ENCODE measurements around the gene COQ10A. TPM values are rescaled to one million over a fixed set of nuclear protein-coding genes. Genes with fewer than 3 reads are reported as not detected.

The COQ10A gene
- total RNA-seq, 6 experiments from 2014 or later, result 5.5 to 25.1 (median 13.0) TPM

DNA sequence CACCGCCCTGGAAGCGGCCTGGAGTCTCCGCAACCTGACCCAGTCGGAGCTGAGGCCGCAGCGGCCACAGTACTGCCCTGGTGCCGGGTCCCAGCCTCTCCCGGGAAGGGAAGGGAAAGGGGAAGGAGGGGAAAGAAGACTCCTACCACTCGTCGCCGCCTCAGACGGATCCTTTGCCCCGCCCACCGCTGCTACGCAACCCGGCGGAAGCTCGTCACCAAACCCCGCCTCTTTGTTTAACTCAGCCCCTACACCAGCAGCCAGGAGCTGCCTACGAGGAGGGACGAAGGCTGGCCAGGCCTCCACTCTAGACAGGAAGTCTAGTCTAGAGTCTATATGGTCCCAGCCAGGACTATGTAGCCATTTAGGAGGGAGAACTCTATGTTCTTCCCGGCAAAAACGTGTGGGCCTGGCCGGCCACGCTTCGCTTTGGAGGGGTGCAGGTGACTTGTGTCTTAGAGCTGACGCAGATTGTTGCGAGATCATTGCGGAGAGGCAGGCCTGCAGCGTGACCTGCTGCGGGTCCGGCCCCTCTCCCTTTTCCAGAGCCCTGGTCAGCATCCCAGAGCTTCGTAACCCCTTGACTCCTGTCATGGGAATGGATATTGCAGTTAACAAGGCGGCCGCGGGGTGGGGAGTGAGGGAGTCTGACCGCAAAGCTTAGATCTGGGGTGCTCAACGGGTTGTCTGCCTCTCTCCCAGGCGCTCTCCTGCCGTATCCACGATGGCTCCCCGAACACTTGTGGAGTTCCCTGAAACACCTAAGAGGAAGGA is 44.8 kb upstream of the COQ10A start, which contains the start of gene RNF41:
RNF41 (minus strand) TSS at position 166 of the 774 bp plus-strand sequence. CDS start 7,875 bp downstream, outside the sequence.
- TF ChIP-seq, protein P1, sequence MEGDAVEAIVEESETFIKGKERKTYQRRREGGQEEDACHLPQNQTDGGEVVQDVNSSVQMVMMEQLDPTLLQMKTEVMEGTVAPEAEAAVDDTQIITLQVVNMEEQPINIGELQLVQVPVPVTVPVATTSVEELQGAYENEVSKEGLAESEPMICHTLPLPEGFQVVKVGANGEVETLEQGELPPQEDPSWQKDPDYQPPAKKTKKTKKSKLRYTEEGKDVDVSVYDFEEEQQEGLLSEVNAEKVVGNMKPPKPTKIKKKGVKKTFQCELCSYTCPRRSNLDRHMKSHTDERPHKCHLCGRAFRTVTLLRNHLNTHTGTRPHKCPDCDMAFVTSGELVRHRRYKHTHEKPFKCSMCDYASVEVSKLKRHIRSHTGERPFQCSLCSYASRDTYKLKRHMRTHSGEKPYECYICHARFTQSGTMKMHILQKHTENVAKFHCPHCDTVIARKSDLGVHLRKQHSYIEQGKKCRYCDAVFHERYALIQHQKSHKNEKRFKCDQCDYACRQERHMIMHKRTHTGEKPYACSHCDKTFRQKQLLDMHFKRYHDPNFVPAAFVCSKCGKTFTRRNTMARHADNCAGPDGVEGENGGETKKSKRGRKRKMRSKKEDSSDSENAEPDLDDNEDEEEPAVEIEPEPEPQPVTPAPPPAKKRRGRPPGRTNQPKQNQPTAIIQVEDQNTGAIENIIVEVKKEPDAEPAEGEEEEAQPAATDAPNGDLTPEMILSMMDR (IDR thresholded peaks at IDR 0.05), result peak in 2 of 4 donors; percentile 2 to 10
- peak; percentile 96 for TF ChIP-seq POLR2A (IDR thresholded peaks at IDR 0.05)
- Histone ChIP-seq H3K9me3 (no peaks in the 10 kb centered on the region), H3K4me3 (peak within 1 kb of the TSS; percentile 49 to 78 (median 55)), H3K27ac (peak within 1 kb of the TSS; percentile 91 to 97 (median 91)), H3K36me3 (no peaks in the 10 kb centered on the region), H3K4me1 (peaks cover 0 to 24% (median 7%) of the 10 kb centered on the region in 4 donors), H3K27me3 (no peaks in the 10 kb centered on the region)
- 0% methylated on average over 17 of the region's 42 CpGs for WGBS (ENCODE audit: insufficient coverage, low coverage, low lambda C conversion rate, missing lambda C conversion rate)
- ATAC-seq (peak; percentile 86 to 93 (median 88)), DNase-seq (peak; percentile 96 to 98 (median 98))
- intact Hi-C loops (cut with DNase I), result no loop called here

DNA sequence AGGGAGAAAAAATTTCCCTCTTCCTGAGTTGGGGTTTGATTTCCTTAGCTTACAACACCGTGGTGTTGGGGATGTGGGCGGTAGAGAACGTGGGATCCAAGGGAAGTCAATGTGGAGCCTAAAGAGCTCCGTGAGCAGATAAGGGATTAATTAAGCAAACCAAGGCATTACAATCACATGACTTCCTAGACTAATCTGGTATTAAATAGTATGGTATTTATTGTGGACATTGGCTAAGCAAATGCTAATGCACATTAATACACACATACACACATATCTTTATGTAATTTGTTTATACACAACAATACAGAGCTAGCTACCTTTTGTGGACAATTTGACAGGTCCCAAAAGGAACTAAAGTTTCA is 44.2 kb upstream of the COQ10A start:
- peak overlapping the region; percentile 91 to 97 (median 91) for H3K27ac ChIP-seq
- 0% methylated on average over 4 of the region's 4 CpGs for WGBS (ENCODE audit: insufficient coverage, low coverage, low lambda C conversion rate, missing lambda C conversion rate)
- TF ChIP-seq, protein P1 (IDR thresholded peaks at IDR 0.05), result no peak
- TF ChIP-seq POLR2A (IDR thresholded peaks at IDR 0.05), result no peak
- DNase-seq (no peak), ATAC-seq (no peak)
- intact Hi-C loops (cut with DNase I), result no loop called here
- peak overlapping the region; percentile 49 to 78 (median 55) for H3K4me3 ChIP-seq
- H3K36me3 ChIP-seq, result no peaks in the 10 kb centered on the region
- H3K27me3 ChIP-seq, result no peaks in the 10 kb centered on the region
- no peaks in the 10 kb centered on the region for H3K9me3 ChIP-seq
- peaks cover 0 to 24% (median 7%) of the 10 kb centered on the region in 4 donors for H3K4me1 ChIP-seq

DNA sequence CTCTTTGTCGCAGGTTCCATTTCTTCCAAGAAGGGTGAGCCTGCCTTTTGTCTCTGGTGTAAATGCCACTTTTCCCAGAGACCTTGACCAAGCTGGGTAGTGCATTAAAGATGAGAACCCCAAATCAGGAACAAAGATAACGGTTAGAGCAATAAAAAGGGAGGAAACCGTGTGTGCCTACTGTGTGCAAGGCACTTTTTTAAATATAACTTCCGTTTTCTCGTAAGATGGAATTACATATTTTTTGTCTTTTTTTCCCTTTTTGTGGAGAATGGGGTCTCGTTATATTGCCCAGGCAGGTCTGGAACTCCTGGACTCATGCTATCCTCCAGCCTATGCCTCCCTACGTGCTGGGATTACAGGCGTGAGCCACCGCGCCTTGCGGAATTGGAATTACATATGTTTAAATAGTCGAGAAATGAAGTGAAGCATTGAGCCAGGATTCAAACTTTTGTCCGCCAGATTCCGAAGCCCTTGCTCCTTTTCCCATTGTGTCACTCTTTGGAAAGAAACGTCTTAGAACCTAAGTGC is 43.1 kb upstream of the COQ10A start:
- no peak for ATAC-seq
- WGBS (ENCODE audit: insufficient coverage, low coverage, low lambda C conversion rate, missing lambda C conversion rate), result 24% methylated on average over 14 of the region's 15 CpGs
- Histone ChIP-seq H3K27me3 (no peaks in the 10 kb centered on the region), H3K4me1 (peaks cover 0 to 24% (median 7%) of the 10 kb centered on the region in 4 donors), H3K27ac (peak overlapping the region; percentile 58 to 97 (median 91)), H3K9me3 (no peaks in the 10 kb centered on the region), H3K36me3 (no peaks in the 10 kb centered on the region), H3K4me3 (peak overlapping the region; percentile 65 to 78 (median 72))
- intact Hi-C loops (cut with DNase I), result no loop called here
- no peak for TF ChIP-seq POLR2A (IDR thresholded peaks at IDR 0.05)
- DNase-seq, result no peak

DNA sequence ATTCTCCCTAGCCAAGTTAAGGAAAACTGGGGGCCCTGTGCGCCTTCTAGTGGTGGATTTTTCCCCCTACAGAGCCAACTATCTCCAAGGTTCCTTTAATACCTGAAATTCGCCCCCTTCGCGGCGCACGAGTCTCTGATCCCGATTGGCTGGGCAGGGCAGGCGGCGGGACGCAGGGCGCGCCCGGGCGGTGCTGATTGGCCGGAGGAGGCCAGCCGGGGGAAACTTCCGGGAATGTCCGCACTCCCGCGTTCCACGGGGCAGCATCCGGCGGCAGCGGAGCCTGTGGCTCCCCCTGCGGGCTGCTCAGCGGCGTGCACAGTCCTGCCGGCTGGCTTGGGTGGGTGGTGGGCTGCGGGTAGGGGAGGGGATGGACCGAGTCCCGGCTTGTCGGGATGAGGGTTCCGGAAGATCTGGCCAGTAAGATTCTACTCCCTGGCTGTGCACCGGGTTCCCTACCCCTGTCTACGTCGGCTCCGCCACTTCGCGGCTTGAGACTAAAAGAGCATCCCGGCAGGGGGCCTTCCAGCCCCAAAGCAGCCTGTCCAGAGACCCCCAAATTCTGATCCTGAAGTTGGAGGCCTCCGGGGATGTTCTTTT is 42.5 kb upstream of the COQ10A start, which contains the start of gene NABP2:
NABP2 (plus strand) TSS at position 241 of the 600 bp plus-strand sequence. CDS start 515 bp downstream, outside the sequence.
- Histone ChIP-seq H3K36me3 (no peaks in the 10 kb centered on the region), H3K27me3 (no peaks in the 10 kb centered on the region), H3K27ac (peak within 1 kb of the TSS; percentile 58 to 97 (median 91)), H3K4me1 (peaks cover 0 to 24% (median 7%) of the 10 kb centered on the region in 4 donors), H3K9me3 (no peaks in the 10 kb centered on the region), H3K4me3 (peak within 1 kb of the TSS; percentile 65 to 78 (median 72))
- WGBS (ENCODE audit: insufficient coverage, low coverage, low lambda C conversion rate, missing lambda C conversion rate), result 0% methylated on average over 17 of the region's 41 CpGs
- TF ChIP-seq, protein P1 (IDR thresholded peaks at IDR 0.05), result peak; percentile 82 to 94 (median 87)
- peak; percentile 46 for TF ChIP-seq POLR2A (IDR thresholded peaks at IDR 0.05)
- intact Hi-C loops (cut with DNase I), result no loop called here
- peak; percentile 83 to 91 (median 88) for ATAC-seq
- peak; percentile 98 for DNase-seq

All from right lobe of liver (tissue), 6 donors.